Measurements from ENCODE around the gene TTLL11.

The TTLL11 gene

DNA sequence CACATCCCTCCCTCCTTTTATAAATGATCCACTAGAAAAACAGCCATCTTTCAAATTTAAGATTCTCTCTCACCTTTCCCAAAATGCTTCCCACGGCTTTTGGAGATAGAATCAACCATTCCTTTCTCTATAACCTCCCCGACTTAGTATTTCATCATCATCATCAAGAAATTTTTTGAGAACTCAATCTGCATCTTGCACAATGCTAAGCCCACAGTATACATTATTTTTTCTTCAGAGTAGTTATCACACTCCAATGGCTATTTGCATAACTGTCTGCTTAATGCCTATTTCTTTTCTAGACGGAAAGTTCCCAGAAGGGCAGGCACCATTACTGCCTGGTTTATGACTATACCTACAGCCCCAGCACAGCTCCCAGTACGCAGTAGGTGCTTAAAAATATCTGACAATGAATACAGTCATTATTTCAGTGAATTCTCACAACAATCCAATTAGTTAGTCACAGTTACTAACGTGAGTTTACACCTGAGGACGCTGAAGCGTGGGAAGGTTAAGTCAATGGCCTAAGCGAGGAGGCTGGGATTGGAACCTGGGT lies 212.7 kb downstream of the TTLL11 start:
- no peak for DNase-seq (ENCODE audit: low read depth)

DNA sequence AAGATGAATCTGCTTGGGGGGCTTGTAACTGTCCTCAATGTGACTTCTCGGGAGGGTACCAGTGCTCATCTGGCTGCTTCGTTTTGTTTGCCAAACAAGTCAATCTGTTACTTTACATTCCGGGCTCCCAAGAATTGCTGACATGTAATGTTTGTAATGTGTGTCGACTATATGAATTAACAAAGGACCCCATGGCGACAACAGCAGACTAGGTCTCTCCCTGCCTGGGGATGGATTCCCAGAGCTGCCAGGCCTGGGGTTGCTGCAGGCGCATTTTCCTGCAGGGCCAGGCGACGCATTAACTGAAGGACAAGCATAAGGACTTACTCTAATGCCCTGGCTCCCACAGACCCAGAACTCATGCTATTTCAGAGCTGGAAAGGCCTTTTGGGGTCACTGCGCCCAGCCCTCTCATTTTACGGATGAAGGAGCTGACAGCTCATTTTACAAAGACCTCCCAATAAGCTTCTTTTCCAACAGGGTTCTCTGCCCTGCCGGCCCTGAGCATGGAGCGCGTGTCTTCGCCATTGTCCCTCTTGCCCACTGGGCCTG lies 214.8 kb downstream of the TTLL11 start:
- no peak for DNase-seq (ENCODE audit: low read depth)

DNA sequence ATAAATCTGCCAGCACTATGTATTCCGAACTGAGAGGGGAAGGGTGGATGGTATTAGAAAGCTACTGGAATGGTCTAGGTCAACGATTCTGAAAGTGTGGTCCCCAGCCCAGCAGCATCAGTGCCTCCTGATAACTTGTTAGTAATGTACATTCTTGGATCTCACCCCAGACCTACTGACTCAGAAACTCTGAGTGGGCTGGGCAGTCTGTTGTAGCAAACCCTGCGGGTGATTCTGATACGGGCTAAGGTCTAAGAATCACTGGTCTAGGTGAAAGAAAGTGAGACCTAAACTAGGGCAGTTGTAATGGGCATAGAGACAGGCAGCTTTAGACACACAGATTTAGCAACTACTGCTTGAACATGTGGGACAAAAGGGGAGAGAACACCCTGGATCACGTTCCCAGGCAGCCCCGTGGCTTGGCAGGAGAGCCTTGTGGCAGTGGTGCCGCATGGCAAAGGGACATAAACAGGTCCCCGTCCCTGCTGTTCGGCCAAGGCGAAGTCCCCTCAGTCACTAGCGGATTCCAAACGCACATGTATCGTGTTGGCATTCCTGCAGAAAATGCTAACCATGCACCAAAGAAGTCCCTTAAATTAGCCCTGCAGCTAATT lies 216.3 kb downstream of the TTLL11 start:
- no peak for DNase-seq (ENCODE audit: low read depth)

DNA sequence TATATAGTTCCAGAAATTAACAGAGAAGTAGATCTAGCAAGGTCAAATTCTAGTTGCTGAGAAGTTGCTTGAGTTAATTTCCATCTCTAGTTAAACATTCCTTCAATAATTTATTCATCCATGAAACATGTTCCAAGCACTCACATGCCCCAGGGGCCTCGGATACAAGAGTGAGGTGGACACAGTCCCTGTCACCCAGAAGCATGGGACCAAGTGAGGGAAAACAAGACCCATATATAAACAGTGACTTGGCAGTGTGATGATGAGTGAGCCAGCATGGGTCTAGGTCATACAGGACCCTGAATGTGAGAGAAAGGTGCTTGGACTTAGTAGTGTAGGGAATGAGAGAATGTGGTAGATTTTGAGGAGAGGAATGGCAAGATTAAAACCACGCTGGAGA lies 216.9 kb downstream of the TTLL11 start:
- no peak for DNase-seq (ENCODE audit: low read depth)

DNA sequence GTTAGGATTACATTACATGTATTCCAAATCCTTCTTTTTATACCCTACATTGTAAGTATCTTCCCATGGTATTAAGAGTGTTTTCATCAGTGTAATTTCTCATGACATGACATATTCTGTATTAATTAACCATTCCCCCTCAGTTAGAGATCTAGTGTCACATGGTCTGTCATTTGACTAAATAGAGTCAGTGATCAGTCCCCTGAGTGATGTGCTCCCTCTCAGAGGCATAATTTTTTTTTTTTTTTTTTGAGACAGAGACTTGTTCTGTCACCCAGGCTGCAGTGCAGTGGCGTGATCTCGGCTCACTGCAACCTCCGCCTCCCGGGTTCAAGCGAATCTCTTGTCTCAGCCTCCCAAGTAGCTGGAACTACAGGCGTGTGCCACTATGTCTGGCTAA lies 218.6 kb downstream of the TTLL11 start:
- no peak for DNase-seq (ENCODE audit: low read depth)

- DNase-seq (ENCODE audit: low read depth) = no peak
These were observed 221.6 kb downstream of the TTLL11 start for GRCh38 chr9:121871431-121872025.

- DNase-seq (ENCODE audit: low read depth) = no peak
These were observed 222.8 kb downstream of the TTLL11 start for GRCh38 chr9:121870271-121870670.

DNA sequence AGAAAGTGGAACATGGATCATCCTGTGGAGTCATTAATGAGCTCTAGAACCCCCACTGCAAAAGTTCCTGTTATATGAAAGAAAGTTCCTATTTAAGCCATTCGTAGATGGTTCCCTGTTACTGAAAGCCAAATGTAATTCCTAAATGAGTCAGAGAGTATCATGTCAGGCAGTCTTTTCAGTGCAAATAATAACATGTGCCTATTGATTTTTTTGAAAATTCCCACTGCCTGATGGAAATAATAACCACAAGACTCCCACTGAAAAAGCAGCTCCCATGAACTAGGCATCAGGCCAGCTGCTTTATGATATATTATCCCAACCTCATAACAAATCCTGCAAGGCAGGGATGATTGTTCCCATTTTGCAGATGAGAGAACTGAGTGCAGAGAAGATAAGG lies 224.5 kb downstream of the TTLL11 start:
- no peak for DNase-seq (ENCODE audit: low read depth)

DNA sequence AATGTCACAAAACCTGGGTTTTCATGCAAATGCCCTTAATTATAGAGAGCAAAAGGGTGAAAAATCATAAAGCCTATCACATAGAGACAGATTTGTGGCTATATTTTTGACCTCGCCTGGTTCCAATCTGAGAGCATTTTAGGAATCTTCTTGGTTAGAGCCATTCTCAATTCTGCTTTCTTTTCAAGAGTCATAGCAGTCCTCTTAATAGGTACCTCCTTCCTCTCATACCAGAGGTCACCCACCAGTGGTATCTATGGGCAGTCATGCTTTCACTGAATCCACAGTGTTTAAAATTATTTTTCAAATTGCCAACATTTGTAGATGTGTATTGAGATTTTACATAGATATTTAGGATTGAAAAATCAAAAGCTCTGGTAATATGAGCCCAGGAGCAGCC lies 226.2 kb downstream of the TTLL11 start:
- DNase-seq (ENCODE audit: low read depth) = no peak

- DNase-seq (ENCODE audit: low read depth) = no peak
These were observed 227.2 kb downstream of the TTLL11 start for GRCh38 chr9:121865884-121866283.

GRCh38 chr9:121865060-121865459 lies 228.0 kb downstream of the TTLL11 start:
- DNase-seq (ENCODE audit: low read depth) = no peak

- DNase-seq (ENCODE audit: low read depth) = no peak
These were observed 229.2 kb downstream of the TTLL11 start for GRCh38 chr9:121863955-121864354.

DNA sequence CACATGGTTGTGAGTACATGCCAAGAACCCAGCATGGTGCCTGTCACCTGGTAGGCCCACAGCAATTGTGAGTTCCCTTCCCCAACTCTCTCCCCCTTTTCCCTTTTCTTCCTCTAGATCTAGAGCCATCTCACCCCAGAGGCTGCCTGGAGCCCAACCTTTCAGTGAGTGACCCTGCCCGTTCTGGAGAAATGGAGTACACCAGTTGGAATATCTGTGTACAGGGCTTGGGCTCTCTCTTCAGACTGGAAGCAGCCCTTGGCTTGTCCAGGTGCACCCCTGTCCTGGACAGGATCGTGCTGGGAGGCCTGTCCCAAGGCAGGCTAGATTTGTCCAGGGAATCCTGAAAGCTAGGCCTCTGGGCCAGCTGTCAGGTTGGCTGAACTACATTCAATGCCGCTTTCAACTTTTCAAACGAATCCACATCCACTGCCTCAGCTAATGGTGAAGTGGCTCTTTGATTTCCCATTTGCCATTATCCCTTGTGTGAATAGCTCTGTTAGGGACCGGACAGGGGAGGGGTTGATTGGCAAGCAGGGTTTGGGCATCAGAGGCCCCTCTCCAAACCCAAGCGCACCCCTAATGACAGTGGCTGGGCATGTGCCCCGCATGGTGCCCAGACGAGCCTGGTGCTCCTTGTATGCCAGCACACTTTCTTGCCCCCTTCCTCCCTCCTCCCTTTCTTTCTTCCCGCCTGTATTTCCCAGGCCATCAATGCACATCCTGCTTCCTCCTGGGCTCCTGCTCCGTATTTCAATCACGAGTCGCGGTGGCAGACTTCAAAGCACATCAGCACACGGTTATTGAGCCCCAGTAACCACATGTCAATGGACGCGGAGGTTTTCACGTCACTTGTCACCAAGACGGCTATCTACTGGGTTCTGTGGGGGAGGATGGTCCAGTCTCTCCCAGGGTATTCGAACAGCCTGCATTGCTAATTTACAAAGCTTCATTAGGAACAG lies 230.5 kb downstream of the TTLL11 start:
- DNase-seq (ENCODE audit: low read depth) = no peak

GRCh38 chr9:121861501-121862180 lies 231.5 kb downstream of the TTLL11 start:
- DNase-seq (ENCODE audit: low read depth) = no peak

GRCh38 chr9:121860744-121861143 lies 232.4 kb downstream of the TTLL11 start:
- DNase-seq (ENCODE audit: low read depth) = no peak

- no peak for DNase-seq (ENCODE audit: low read depth)
These were observed 232.9 kb downstream of the TTLL11 start for GRCh38 chr9:121860213-121860612.

DNA sequence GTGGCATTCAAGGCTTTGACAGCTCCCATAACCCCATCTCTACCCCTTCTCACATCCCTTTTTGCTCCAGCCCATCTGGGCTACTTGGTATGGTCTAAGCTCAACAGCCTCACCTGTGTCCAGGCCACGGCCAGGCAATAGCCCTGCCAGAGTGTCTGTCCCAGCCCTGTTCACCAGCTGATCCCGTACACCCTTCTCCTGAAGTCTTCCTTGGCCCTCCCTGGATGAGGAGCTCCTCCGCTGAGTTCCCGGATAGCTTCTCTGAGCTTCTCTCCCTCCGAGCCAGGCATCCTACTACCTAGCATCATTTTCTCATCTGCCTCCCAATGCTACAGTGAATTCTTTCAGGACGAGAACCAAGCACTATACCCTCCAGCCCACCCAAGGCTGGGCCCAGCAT lies 233.5 kb downstream of the TTLL11 start:
- DNase-seq (ENCODE audit: low read depth) = no peak

DNA sequence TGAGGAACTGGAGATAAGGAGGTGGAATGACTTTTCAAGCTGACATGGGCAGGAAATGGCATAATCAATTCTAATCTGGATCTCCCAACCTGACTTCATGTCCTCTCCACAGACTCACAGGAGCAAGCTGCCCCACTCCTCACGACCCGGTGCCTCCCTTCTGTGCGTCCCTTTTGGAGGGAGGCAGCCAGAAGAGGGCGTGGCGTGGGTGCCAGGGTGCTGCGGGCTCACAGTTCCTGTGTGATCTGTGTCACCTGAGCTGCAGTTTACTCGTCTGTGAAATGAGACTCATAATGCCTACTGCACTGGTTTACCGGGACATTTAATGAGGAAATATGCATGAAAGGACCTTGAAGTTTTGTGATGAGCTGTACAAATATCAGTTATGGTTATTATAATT lies 234.3 kb downstream of the TTLL11 start:
- no peak for DNase-seq (ENCODE audit: low read depth)

DNA sequence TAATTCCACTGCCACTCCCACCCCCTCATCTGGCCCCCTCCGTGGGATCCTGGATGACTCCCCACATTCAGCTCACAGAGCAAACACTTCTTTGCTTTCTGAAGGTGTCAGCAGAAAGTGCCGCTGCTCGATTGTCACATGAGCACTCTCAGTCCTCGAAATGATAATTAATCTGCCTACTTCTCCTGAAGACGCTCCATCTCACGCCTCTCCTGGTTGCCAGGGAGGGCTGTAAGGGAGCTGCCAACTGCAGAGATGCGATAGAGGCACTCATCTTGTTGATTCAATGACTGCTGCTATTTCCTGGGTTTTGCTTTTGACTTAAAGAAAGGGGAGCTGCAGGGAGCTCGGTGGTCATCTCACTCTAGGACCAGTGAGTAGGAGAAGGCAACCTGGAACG lies 235.2 kb downstream of the TTLL11 start:
- no peak for DNase-seq (ENCODE audit: low read depth)

GRCh38 chr9:121855476-121855875 lies 237.6 kb downstream of the TTLL11 start:
- DNase-seq (ENCODE audit: low read depth) = no peak

- no peak for DNase-seq (ENCODE audit: low read depth)
These were observed 239.3 kb downstream of the TTLL11 start for GRCh38 chr9:121853617-121854395.

Data from HS-5 (cell line).